Stimulated activated CD8-positive, alpha-beta memory T cell treated with anti-CD3 and anti-CD28 coated beads, Interleukin-7, amount 100 ng/mL, for 4 hours (primary cell): ENCODE measurements around the gene CALCOCO1.
"Not testable (repeated sequence)": the region's sequence is repeated elsewhere in the genome, so short reads cannot be mapped to it uniquely, and the experiment has no call there.

Experiments used
- DNase-seq, 2 donors: peaks; one replicate each; pipeline ENCODE4 v3.0.0-alpha.2; 2020; ENCODE audit warnings: low read depth in 2 of 2

Gene CALCOCO1, protein sequence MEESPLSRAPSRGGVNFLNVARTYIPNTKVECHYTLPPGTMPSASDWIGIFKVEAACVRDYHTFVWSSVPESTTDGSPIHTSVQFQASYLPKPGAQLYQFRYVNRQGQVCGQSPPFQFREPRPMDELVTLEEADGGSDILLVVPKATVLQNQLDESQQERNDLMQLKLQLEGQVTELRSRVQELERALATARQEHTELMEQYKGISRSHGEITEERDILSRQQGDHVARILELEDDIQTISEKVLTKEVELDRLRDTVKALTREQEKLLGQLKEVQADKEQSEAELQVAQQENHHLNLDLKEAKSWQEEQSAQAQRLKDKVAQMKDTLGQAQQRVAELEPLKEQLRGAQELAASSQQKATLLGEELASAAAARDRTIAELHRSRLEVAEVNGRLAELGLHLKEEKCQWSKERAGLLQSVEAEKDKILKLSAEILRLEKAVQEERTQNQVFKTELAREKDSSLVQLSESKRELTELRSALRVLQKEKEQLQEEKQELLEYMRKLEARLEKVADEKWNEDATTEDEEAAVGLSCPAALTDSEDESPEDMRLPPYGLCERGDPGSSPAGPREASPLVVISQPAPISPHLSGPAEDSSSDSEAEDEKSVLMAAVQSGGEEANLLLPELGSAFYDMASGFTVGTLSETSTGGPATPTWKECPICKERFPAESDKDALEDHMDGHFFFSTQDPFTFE

DNA sequence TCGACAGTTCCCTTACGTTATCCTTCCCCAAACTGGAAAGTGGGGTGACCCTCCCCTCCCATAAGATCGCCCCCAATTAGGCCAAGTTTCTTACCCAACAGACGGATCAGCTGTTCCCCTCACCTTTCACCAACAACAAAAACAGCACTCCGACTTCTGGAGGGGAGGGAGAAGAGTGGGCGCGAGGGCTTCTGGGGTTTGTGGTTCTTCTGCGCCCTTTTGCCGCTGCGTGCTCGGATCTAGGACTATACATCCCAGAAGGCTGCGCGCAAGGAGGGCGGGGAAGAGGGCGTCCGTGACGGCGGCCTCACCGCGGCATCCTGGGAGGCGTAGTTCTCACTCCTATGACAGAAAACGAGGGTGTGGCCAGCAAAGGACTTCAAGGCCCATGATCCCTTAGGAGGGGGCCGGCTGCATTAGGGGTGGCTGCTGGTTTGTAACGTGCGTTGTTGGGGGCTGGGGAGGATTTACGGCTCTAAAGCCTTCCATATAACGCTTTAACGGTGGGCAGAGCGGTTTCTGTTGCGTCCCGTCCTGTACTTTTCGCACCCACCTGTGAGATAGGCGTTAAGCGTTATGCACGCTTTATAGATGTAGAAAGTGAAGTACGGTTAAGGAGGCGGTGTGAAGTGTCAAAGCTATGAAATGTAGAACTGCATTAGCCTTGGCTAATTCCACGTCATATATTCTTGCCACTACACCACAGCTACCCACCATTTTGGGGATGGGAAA, at the start of gene CALCOCO1:
TSS of gene CALCOCO1 (minus strand) at position 143 of the 732 bp plus-strand sequence. CDS start 2,210 bp downstream, outside the sequence.
- DNase-seq: peak; percentile 95 to 97

DNA sequence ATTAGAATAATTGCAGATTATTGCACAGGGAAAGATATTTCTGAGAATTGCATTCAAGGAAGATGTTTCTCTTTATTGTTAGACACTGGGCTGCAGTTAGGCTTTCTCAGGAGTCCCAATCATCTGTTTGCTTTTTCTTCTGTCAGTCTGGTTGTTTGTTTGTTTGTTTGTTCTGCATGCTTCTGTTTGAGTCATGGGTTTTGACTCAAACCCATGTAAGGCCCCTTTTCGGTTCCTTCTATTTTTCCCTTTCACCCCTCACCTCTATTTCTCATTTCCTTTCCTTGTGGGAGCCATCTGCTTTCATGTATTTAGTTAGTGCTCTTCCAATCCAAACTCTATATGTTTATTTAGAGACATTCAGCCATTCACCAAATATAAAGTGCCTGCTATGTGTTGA, 49.6 kb upstream of the CALCOCO1 start:
- DNase-seq: no peak

DNA sequence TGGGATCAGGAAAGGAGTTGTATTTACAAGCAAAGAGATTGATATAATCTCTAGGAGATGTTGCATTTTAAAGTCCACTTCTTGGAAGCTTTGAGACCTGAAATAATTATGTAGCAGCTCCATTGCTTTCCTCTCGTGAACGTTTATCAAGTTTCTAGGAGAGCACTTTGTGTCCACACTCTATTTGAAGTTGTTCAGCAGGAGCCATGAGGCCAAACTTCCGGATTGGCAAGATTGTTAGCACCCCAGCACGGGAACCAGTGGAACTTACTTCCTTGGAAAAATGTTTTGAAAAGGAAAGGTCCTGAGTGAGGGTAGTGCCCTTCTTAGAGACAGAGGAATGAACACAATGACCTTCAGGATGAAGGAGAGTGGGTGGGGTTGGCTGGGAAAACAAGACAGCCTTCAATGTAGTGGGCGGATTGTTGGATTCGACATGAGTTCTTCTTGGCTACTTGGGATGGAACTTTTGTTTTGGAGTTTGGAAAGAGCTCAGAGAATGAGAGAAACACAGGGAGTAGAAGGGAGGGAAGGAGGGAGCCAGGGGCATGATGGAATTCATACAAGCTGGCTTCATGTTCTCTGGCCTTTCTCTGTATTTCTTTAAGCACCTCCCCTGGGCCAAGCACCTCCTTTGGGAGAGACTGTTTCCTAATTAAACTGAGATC, 48.4 kb upstream of the CALCOCO1 start:
- DNase-seq: no peak

DNA sequence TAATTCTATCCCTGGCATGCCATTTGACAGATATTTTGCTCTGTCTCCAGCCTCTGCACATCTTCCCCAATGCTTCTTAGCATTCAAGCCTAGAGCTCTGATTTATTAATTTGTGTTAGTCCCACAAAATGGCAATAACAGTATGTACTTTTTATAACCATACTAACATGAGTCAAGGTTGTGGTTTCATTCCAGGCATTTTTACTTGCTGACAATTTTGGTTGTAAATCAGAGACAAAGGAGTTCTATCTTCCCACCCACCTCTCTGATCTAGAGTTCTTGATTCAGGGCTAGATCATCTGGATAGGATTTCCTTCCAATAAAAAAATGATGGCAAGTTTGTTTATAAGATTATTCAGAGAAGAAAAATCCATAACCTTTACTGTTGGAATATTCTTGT, 43.0 kb upstream of the CALCOCO1 start:
- DNase-seq: no peak

DNA sequence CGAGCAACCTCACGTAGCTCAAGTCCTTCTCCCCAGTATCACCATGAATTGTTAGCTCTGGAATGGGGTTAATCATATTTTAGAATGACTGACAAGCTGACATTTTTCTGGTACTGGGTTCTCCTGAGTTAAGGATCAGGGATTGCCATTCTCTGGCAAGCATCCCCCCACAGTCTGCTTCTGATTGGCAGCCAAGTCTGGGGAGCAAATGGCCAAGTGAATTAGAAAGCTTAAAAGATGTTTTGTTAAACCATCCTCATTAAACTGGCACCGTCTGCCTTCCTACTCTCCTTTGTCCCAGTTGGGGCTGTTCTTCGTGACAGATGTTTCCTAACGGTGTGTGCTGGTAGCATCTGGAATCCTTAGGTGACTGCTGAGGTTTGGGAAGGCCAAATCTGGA, 41.7 kb upstream of the CALCOCO1 start:
- DNase-seq: no peak

DNA sequence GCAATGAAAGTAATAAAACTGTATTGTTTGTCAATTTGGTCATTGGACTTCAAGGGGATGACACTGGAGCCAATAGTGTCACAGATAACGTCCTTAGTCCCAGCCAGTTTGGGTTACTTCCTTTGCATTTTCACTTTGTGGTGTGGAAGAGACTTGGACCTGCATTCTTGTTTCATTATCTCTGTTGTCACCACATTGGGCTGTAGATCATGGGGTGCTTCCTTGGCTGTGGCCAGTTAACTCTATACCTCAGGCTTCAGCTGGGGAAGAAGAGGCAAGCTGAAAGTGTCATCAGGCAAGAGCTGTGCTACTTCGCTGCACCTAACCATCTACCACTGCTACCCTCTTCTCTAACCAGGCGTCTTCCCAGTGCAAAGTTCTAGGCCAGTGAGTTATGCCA, 39.6 kb upstream of the CALCOCO1 start:
- DNase-seq: no peak

DNA sequence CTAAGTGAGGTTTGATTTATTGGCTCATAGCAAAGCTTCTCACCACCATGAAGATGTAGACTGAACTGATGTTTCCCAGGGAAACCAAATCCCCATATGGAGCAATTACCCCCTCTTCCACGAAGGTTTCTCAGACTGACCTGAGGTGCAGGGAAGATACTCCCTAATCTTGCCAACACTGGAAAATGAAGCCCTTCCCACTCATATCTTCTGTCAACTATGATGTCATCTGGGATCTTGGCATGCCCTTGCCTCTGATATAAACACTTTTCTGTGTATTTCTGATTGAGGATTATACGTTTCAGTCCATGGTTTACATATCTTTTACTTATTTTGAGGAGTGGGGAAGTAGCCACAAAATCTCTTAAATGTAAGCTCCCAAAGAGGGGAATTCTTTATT, 38.6 kb upstream of the CALCOCO1 start:
- DNase-seq: no peak

DNA sequence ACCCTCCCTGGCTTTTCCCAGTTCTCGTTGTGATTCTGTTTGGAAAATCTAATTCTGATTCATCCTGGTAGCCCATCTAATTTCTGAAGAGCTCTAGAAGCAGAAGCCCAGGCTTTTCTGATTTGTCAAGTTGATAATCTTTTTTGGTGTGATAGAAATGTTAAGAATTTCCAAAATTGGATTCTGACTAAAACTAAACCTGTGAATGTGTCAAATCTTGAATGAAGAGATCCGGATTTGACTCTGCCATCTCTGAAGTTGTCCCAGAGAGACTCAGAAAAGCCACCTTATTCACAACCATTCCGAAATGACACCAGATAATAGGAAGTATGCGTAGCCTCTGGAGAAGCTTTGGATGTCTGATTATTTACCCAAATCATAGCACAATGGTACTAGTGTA, 37.4 kb upstream of the CALCOCO1 start:
- no peak for DNase-seq

DNA sequence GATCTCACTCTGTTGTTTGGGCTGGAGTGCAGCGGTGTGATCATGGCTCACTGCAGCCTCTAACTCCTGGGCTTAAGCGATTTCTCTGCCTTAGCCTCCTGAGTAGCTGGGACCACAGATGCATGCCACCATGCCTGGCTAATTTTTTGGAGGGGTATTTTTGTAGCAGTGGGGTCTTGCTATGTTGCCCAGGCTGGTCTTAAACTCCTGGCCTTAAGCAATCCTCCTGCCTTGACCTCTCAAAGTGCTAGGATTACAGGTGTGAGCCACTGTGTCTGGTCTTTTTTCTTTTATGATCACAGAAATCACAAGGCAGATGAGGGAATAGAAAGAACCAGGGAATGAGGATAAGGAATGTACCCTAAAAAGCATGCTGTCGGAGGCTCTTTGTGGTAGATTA, 35.5 kb upstream of the CALCOCO1 start:
- DNase-seq: not testable (repeated sequence)

DNA sequence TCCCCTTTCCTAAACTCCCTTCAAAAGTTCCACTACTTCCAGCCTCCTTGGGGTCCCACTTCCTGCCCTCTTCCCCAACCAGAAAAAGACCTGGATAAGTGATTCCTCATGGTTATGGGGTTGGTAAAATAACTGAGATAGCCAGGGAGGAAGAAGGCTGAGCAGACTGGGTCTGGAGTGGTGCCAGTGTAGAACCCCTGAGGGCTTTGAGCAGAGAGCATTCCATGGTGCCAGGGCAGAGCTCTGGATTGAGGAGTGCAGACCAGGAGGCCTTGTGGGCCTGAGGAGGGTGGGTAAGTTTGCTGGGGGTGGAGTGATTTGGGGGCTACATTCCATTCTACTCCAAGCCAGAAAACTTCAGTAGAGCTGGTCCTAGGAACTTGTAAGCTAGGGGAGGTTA, 34.1 kb upstream of the CALCOCO1 start:
- no peak for DNase-seq

DNA sequence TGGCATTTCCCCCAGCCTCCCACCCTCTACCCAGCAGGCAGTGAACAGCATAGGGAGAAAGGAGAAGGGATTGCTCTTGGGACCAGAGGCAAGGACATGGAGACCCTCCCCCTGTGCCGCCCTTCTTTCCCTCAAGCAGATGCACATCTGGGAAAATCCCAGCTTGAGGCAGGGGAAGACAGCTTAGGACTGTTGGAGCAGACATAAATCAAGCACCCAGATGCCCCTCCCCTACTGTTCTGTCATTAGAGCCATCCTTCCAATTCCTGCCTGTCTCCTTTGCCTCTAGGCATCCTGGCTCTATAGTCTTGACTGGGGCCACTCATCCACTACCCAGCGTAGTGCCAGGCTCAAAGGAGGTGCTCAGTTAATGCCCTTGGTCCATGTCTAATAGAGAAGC, 32.0 kb upstream of the CALCOCO1 start:
- DNase-seq: no peak

DNA sequence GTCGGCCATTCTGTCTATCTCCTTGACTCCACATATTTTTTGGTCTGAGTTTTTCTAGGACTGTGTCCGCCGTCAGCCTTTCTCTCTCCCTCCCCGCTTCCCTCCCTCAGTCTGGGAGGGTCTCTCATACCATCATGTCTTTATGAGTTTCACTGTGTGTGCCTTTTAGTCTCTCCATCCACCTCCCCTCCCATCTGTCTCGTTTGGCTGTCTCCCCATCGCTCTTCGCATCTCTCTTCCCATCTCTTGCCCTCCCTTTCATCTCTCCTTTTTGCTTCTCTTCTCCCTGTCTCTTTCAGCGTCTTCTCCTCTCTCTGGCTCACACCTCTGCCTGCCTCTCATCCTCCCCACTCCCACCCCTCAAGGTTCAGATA, 31.5 kb upstream of the CALCOCO1 start:
- no peak for DNase-seq

DNA sequence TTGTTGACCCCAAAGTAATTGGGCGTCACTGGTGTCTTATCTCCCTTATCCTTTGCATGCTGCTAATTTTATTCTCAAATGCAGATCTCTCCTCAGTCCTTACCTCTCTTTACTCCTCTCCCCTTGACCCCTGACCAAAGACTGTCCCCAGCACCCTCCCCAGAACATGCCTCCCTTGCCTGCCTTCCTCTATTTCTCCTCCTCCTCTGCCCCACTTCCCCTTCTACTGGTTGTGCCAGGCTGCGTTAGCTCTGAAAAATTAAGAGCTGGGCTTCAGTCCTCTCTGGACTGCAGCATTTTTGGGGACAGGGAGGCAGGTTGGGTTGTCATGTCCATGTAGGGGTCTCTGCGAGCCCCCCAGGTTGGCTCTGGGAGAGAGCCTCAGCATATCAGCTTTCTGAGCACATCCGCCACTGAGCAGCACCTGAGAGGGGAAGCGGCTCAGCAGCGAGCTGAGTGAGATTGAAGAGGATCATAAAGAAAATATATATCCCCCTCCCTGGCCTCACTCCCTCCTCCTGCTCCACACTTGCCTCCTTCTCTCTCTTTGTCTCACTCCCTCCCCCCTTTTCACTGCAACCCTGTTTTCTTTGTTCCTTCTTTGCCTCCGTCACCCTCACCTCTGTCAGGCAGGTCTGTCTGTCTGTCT, 31.0 kb upstream of the CALCOCO1 start:
- DNase-seq: no peak

DNA sequence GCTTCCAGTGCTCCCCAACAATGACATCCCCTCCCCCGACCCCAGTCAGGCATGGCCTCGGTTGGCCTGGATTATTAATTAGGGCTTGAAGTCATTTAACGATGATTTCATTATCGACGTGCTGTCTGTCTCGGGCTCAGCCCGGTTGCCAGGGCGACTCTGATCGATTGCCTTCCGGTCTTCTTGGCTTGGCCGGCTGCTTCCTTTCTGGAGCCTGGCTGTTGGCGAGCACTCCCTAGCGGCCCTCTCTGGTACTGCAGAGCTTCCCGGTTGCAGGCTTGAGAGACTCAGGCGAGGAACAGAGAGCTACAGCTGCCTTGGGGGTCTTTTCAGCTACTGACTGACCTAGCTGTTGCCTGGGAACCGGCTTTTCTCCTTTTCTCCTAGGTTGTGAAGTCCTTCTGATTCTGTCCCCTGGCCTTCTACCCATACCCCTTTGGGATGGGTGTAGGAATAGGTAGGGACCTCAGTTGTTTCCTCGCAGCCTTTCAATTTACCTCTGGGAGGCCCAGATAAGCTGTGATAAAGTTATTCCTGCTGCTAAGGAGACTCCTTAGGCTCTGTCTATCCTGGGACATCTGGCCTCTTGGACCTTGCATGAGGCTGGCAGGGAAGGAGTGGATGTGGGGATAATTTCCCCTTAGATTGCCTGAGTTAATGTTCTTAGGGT, 30.0 kb upstream of the CALCOCO1 start:
- peak; percentile 46 to 59 for DNase-seq

DNA sequence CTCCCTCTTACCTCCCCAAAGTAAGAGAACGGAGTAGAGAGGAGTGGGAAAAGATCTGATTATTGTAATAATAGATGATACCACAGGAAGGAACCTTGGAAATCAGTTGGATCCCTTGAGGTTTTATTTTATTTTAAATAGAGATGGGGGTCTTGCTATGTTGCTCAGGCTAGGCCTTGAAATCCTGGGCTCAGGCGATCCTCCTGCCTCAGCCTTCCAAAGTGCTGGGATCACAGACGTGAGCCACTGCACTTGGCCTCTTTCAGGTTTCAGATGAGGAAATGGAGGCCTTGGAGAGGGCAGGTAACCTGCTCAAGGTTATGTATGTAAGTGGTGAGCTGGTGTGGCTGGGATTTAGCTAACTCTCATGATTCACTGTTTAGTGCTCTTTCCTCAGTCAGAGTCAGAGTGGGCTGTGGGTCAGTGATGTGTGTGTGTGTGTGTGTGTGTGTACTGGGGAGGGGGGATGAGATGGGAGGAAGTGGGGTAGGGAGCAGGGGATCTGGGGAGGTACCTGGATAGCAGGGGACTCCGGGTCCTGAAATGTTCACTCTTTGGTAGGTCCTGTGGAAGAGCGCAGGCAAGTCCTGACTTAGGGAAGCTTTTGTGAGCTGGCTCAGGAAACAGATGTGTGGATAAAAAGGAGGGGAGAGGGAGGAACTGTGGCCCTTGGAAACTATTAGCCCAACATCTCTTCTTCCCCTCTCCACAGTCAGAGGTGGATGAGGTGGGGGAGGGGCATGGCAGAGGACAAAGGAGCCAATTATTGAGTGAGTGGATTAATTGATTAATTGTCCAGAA, 29.2 kb upstream of the CALCOCO1 start:
- no peak for DNase-seq

DNA sequence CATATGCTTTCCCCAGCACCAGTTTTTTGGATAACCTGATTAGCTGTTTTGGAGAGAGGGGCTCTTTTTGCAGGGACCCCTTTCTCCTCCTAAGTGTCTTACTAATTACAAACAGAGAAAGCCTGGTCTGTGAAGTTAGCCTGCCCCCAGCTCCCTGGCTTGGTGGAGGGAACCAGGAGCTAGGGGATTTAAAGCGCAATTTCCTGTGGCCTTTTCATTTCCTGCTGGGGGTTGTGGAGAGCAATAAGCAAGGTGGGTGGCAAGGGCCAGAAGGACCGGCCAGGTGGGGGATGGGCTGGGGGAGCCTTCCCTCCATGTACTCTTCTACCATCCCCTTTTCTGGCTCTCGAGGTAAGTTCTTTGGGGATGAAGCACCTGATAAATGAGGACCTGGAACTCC, 28.6 kb upstream of the CALCOCO1 start:
- no peak for DNase-seq

DNA sequence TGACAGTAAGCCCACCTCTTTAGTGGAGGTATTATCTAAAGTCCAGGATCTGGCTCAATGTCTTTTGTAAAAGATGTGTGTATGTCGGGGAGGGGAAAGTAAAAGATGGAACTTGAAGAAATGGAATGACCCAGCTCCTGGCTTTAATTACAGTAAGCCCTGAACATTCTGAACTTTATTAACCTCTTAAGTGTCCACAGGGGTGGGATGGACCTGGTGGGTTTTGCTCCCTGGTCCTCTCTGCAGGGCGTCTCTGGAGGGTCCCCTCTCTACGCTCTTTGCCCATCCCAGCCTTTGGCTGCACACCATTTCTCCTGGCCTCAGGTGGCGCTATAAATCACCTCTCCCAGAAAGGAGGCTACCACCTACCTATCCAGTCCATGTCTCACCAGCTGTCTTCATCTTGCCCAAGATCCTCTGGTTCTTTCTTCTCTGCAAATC, 28.2 kb upstream of the CALCOCO1 start:
- DNase-seq: no peak

DNA sequence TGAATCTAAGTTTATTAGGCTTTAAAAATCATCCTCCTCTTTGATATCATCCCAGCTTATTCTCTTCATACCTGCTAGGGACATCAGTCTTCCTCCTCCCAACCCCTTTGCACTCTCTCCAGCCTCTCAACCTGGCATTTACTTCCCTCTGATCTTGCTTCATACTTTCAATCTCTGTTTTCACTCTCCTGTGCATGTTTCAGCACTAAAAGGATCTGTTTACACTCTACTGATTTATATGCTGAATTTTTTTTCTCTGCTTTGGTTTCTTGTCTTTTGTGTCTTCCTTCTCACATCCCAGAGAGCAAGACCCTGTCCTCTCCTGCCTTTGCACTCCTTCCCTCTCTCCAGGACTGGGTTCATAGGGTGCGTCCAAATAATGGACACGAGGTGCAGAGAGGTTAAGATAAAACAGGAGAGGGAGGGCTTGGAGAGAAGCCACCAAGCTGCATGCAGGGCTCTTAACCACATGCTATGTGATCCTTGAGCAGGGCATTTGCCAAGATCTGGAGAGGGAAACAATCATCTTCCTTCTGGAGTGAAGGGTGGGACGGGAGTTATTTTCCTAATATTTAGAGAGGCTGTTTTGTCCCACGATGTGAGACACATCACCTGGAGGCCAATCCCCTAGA, 27.5 kb upstream of the CALCOCO1 start:
- no peak for DNase-seq

DNA sequence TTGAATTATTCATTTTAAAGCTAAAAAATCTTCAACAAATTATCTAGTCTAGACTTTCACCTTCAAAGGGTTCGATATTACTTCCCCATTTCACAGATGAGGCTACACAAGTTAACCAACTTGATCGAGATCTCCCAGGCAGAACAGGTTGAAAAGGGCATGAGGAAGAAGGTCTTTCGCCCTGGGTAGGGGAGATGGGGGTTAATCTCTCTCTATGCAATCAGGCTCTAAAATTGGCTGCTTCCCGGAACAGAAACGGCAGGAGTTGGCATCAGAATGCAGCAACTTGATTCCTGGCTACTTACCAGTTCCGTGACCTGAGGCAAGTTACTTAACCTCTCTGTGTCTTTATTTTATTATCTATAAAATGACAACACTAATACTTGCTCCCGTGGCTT, 26.9 kb upstream of the CALCOCO1 start:
- DNase-seq: no peak

DNA sequence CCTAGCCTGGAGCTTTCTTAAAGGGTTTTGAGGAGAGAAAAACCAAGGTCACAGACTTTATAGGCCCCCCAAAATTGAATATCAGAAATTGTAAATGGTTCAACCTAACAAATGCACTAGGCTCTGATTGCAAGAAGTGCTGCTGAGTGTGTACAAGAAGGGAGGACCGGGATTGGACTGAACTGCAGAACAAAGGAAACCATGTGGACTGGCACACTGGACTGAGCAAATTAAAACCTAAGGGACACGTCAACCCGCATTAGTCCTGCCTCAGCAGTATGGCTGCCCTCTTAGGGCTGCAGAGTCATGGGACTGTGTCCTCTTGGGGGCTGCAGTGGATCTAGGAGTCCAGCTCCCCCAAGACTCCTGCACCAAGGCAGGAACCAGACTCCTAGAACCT, 25.4 kb upstream of the CALCOCO1 start:
- DNase-seq: no peak
